ENCODE data around the gene PRPF6. TPM values are rescaled to one million over a fixed set of nuclear protein-coding genes. Genes with fewer than 3 reads are reported as not detected.

PRPF6 gene
- 24.2 and 40.7 TPM in 2 replicates for total RNA-seq (2014; rRNA removed; shearing (Covaris generic); ENCODE audit: low replicate concordance)

- Histone ChIP-seq H4K20me1 (ENCODE audit: insufficient read depth, low read depth, low read length) (0 out of 2 replicates have a peak, but pooled peaks cover 3% of the 10 kb centered on the region), H3K9ac (ENCODE audit: low read length) (peak within 1 kb of the TSS; percentile 92), H3K9me2 (replicated peaks; ENCODE audit: insufficient read depth, low read length) (no peaks in the 10 kb centered on the region), H3K4me1 (ENCODE audit: low read length) (peaks cover 35% of the 10 kb centered on the region), H3K36me3 (ENCODE audit: insufficient read depth, low read length) (peaks cover 18% of the 10 kb centered on the region; the same call in 1 of the 2 replicates), H3K4me3 (ENCODE audit: low read length) (peak within 1 kb of the TSS; percentile 99), H3K9me3 (ENCODE audit: low read length) (no peaks in the 10 kb centered on the region), H3K79me2 (ENCODE audit: low read length) (peaks cover 40% of the 10 kb centered on the region), H3K27me3 (ENCODE audit: low read length) (no peaks in the 10 kb centered on the region), H3K27ac (ENCODE audit: low read length) (peak within 1 kb of the TSS; percentile 67), H3K4me2 (ENCODE audit: low read depth, low read length, poor library complexity, severe bottlenecking) (peak within 1 kb of the TSS; percentile 95), H2AFZ (ENCODE audit: low read length) (peak within 1 kb of the TSS; percentile 94; the same call in 1 of the 2 replicates)
- peak; percentile 99 for DNase-seq
These were observed at the start of gene PRPF6 for GRCh38 chr20:63980806-63981728. TSS of gene PRPF6 (plus strand) at chr20:63981132. CDS start at chr20:63981246, 114 bp downstream.

GRCh38 chr20:63931735-63932134, 49.2 kb upstream of the PRPF6 start:
- H3K79me2 ChIP-seq (ENCODE audit: low read length): peaks cover under 1% of the 10 kb centered on the region; the same call in 1 of the 2 replicates
- no peaks in the 10 kb centered on the region for H4K20me1 ChIP-seq (ENCODE audit: insufficient read depth, low read depth, low read length)
- 0 out of 2 replicates have a peak, but pooled peaks cover 6% of the 10 kb centered on the region for H3K36me3 ChIP-seq (ENCODE audit: insufficient read depth, low read length)

GRCh38 chr20:63932606-63933160, 48.2 kb upstream of the PRPF6 start:
- no peaks in the 10 kb centered on the region; the same call in 1 of the 2 replicates for H3K79me2 ChIP-seq (ENCODE audit: low read length)
- H4K20me1 ChIP-seq (ENCODE audit: insufficient read depth, low read depth, low read length): no peaks in the 10 kb centered on the region
- no peak overlapping the region for H3K4me3 ChIP-seq (ENCODE audit: low read length)
- no peaks in the 10 kb centered on the region for H3K4me1 ChIP-seq (ENCODE audit: low read length)
- no peaks in the 10 kb centered on the region for H3K9me3 ChIP-seq (ENCODE audit: low read length)
- no peak overlapping the region for H3K9ac ChIP-seq (ENCODE audit: low read length)
- H3K4me2 ChIP-seq (ENCODE audit: low read depth, low read length, poor library complexity, severe bottlenecking): no peak overlapping the region
- H3K36me3 ChIP-seq (ENCODE audit: insufficient read depth, low read length): 0 out of 2 replicates have a peak, but pooled peaks cover 6% of the 10 kb centered on the region
- no peak overlapping the region for H3K27ac ChIP-seq (ENCODE audit: low read length)
- no peak for DNase-seq
- no peak overlapping the region for H2AFZ ChIP-seq (ENCODE audit: low read length)
- no peaks in the 10 kb centered on the region for H3K27me3 ChIP-seq (ENCODE audit: low read length)
- no peaks in the 10 kb centered on the region for H3K9me2 ChIP-seq (replicated peaks; ENCODE audit: insufficient read depth, low read length)

More at GRCh38 chr20:63931735-63932134, 49.2 kb upstream of the PRPF6 start:
- H3K4me2 ChIP-seq (ENCODE audit: low read depth, low read length, poor library complexity, severe bottlenecking): no peak overlapping the region
- H3K9me3 ChIP-seq (ENCODE audit: low read length): no peaks in the 10 kb centered on the region
- no peak overlapping the region for H3K27ac ChIP-seq (ENCODE audit: low read length)
- no peaks in the 10 kb centered on the region for H3K27me3 ChIP-seq (ENCODE audit: low read length)
- no peaks in the 10 kb centered on the region for H3K4me1 ChIP-seq (ENCODE audit: low read length)
- H3K4me3 ChIP-seq (ENCODE audit: low read length): no peak overlapping the region
- no peaks in the 10 kb centered on the region for H3K9me2 ChIP-seq (replicated peaks; ENCODE audit: insufficient read depth, low read length)
- DNase-seq: no peak
- H2AFZ ChIP-seq (ENCODE audit: low read length): no peak overlapping the region
- H3K9ac ChIP-seq (ENCODE audit: low read length): no peak overlapping the region

- no peak overlapping the region for H3K27ac ChIP-seq (ENCODE audit: low read length)
- DNase-seq: no peak
- H3K4me2 ChIP-seq (ENCODE audit: low read depth, low read length, poor library complexity, severe bottlenecking): no peak overlapping the region
- no peaks in the 10 kb centered on the region for H3K4me1 ChIP-seq (ENCODE audit: low read length)
- H3K36me3 ChIP-seq (ENCODE audit: insufficient read depth, low read length): 0 out of 2 replicates have a peak, but pooled peaks cover 4% of the 10 kb centered on the region
- H3K9me3 ChIP-seq (ENCODE audit: low read length): no peaks in the 10 kb centered on the region
- no peak overlapping the region for H2AFZ ChIP-seq (ENCODE audit: low read length)
- no peaks in the 10 kb centered on the region for H3K27me3 ChIP-seq (ENCODE audit: low read length)
- H3K4me3 ChIP-seq (ENCODE audit: low read length): no peak overlapping the region
- H4K20me1 ChIP-seq (ENCODE audit: insufficient read depth, low read depth, low read length): no peaks in the 10 kb centered on the region
- no peak overlapping the region for H3K9ac ChIP-seq (ENCODE audit: low read length)
- H3K79me2 ChIP-seq (ENCODE audit: low read length): no peaks in the 10 kb centered on the region
- no peaks in the 10 kb centered on the region for H3K9me2 ChIP-seq (replicated peaks; ENCODE audit: insufficient read depth, low read length)
These were observed 47.3 kb upstream of the PRPF6 start for GRCh38 chr20:63933646-63934045.

GRCh38 chr20:63934271-63935068, 46.5 kb upstream of the PRPF6 start:
- Histone ChIP-seq H3K9ac (ENCODE audit: low read length) (no peak overlapping the region), H3K9me3 (ENCODE audit: low read length) (no peaks in the 10 kb centered on the region), H4K20me1 (ENCODE audit: insufficient read depth, low read depth, low read length) (no peaks in the 10 kb centered on the region), H3K9me2 (replicated peaks; ENCODE audit: insufficient read depth, low read length) (no peaks in the 10 kb centered on the region), H3K36me3 (ENCODE audit: insufficient read depth, low read length) (0 out of 2 replicates have a peak, but pooled peaks cover 2% of the 10 kb centered on the region), H3K27ac (ENCODE audit: low read length) (no peak overlapping the region), H3K4me3 (ENCODE audit: low read length) (no peak overlapping the region), H3K4me1 (ENCODE audit: low read length) (no peaks in the 10 kb centered on the region), H3K79me2 (ENCODE audit: low read length) (no peaks in the 10 kb centered on the region), H2AFZ (ENCODE audit: low read length) (no peak overlapping the region), H3K4me2 (ENCODE audit: low read depth, low read length, poor library complexity, severe bottlenecking) (no peak overlapping the region), H3K27me3 (ENCODE audit: low read length) (no peaks in the 10 kb centered on the region)
- no peak for DNase-seq

GRCh38 chr20:63935447-63935846, 45.5 kb upstream of the PRPF6 start:
- Histone ChIP-seq H3K9me2 (replicated peaks; ENCODE audit: insufficient read depth, low read length) (no peaks in the 10 kb centered on the region), H3K36me3 (ENCODE audit: insufficient read depth, low read length) (0 out of 2 replicates have a peak, but pooled peaks cover 2% of the 10 kb centered on the region), H3K4me1 (ENCODE audit: low read length) (no peaks in the 10 kb centered on the region), H3K79me2 (ENCODE audit: low read length) (no peaks in the 10 kb centered on the region), H2AFZ (ENCODE audit: low read length) (no peak overlapping the region), H4K20me1 (ENCODE audit: insufficient read depth, low read depth, low read length) (no peaks in the 10 kb centered on the region), H3K4me3 (ENCODE audit: low read length) (no peak overlapping the region), H3K9me3 (ENCODE audit: low read length) (no peaks in the 10 kb centered on the region), H3K4me2 (ENCODE audit: low read depth, low read length, poor library complexity, severe bottlenecking) (no peak overlapping the region), H3K9ac (ENCODE audit: low read length) (no peak overlapping the region), H3K27ac (ENCODE audit: low read length) (no peak overlapping the region), H3K27me3 (ENCODE audit: low read length) (no peaks in the 10 kb centered on the region)
- no peak for DNase-seq

- Histone ChIP-seq H3K4me1 (ENCODE audit: low read length) (no peaks in the 10 kb centered on the region), H3K9me3 (ENCODE audit: low read length) (no peaks in the 10 kb centered on the region), H3K9me2 (replicated peaks; ENCODE audit: insufficient read depth, low read length) (no peaks in the 10 kb centered on the region), H3K79me2 (ENCODE audit: low read length) (no peaks in the 10 kb centered on the region), H3K27me3 (ENCODE audit: low read length) (no peaks in the 10 kb centered on the region), H3K9ac (ENCODE audit: low read length) (no peak overlapping the region), H3K4me3 (ENCODE audit: low read length) (no peak overlapping the region), H2AFZ (ENCODE audit: low read length) (no peak overlapping the region), H3K27ac (ENCODE audit: low read length) (no peak overlapping the region), H3K4me2 (ENCODE audit: low read depth, low read length, poor library complexity, severe bottlenecking) (no peak overlapping the region), H3K36me3 (ENCODE audit: insufficient read depth, low read length) (0 out of 2 replicates have a peak, but pooled peaks cover under 1% of the 10 kb centered on the region), H4K20me1 (ENCODE audit: insufficient read depth, low read depth, low read length) (peaks cover 4% of the 10 kb centered on the region; the same call in 1 of the 2 replicates)
- DNase-seq: no peak
These were observed 43.3 kb upstream of the PRPF6 start for GRCh38 chr20:63937596-63937995.
